Gastroesophageal sphincter (tissue), 4 donors: Measurements from ENCODE around the gene TTC13. TPM values are rescaled to one million over a fixed set of nuclear protein-coding genes. Genes with fewer than 3 reads are reported as not detected.

ENCODE experiments used
- ATAC-seq: fragments of 150-250 bp; one replicate; pipeline ENCODE4 v1.9.1; 2016; ENCODE audit warnings: mild to moderate bottlenecking, moderate library complexity
- H3K27ac ChIP-seq, 4 donors: fragments of 200-600 bp; sonication (generic) in 3 of 4; 1 replicate in 3 of 4; 2 replicates in 1 of 4; pipeline ENCODE4 v1.5.1; 2016 to 2019
- H3K27me3 ChIP-seq: fragments of 200-600 bp; sonication (generic); one replicate; pipeline ENCODE4 v1.5.1; 2019
- H3K36me3 ChIP-seq, 2 donors: fragments of 200-600 bp; sonication (generic); one replicate each; pipeline ENCODE4 v1.5.1; 2019; ENCODE audit warnings: control low read depth in 1 of 2
- H3K4me1 ChIP-seq, 3 donors: fragments of 200-600 bp; sonication (generic); 1 replicate in 2 of 3; 2 replicates in 1 of 3; pipeline ENCODE4 v1.5.1; 2016 to 2019; ENCODE audit warnings: control low read depth in 2 of 3
- H3K4me3 ChIP-seq, 2 donors: fragments of 200-600 bp; sonication (generic); one replicate each; pipeline ENCODE4 v1.5.1; 2019; ENCODE audit warnings: mild to moderate bottlenecking in 1 of 2, moderate library complexity in 1 of 2
- H3K9me3 ChIP-seq, 3 donors: fragments of 200-600 bp; sonication (generic); one replicate each; pipeline ENCODE4 v1.5.1; 2017 to 2019; ENCODE audit warnings: control low read depth in 2 of 3
- EP300 ChIP-seq: sonication (generic); formaldehyde crosslinking; IDR thresholded peaks from one replicate; pipeline ENCODE4 v1.6.1; 2017; ENCODE audit warnings: antibody characterized with exemption, mild to moderate bottlenecking
- POLR2A ChIP-seq, 2 donors: fragments of 450-650 bp; IDR thresholded peaks; one replicate each; pipeline ENCODE4 v1.6.1; 2017; ENCODE audit warnings: antibody characterized with exemption in 2 of 2, mild to moderate bottlenecking in 2 of 2, moderate library complexity in 1 of 2
- POLR2AphosphoS5 ChIP-seq: sonication (generic); formaldehyde crosslinking; IDR thresholded peaks from one replicate; pipeline ENCODE4 v1.6.1; 2017; ENCODE audit warnings: antibody characterized with exemption
- WGBS, 2 donors: methylation state at CpG; one replicate each; pipeline ENCODE4 v1.1.5; 2018; ENCODE audit warnings: low coverage in 1 of 2; 5-methylcytosine and 5-hydroxymethylcytosine counted together
- total RNA-seq, 4 donors: library from RNA; depleted of rRNA; stranded (reverse); fragments of >200 nt; gene quantifications; one replicate each; pipeline ENCODE4 v1.1.0, GENCODE V29; 2016
- TF ChIP-seq, protein P1 (sequence below), 4 experiments: fragments of 200-600 bp in 2 of 4; fragments of 450-650 bp in 2 of 4; sonication (generic) in 1 of 4; IDR thresholded peaks; one replicate each; pipeline ENCODE4 v1.5.1; 2017 to 2019; ENCODE audit warnings: antibody characterized with exemption in 4 of 4, mild to moderate bottlenecking in 2 of 4, moderate library complexity in 2 of 4

The TTC13 gene
- total RNA-seq, 4 donors from 2014 or later = 9.6 to 24.4 (median 13.7) TPM

DNA sequence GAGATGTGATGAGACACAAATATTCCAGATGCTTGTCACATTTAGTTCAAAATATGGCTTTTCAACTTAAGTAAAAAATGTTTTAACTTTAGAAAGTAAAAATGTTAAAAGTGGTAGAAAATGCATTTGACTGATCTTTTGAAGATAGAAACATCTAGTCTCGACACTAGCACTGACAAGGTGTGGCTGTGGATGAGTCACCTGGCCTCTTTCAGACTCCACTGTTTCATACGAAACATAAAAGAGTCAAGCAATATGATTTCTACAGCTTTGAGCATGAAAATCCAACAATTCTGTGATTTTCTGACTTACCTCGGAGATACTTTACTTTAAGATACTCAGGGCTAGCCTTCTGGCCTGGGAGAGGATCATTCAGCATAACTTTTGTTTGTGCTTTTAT, 47.7 kb downstream of the TTC13 start:
- WGBS, 2 donors = 82 to 95% methylated on average over 3 of the region's 3 CpGs

DNA sequence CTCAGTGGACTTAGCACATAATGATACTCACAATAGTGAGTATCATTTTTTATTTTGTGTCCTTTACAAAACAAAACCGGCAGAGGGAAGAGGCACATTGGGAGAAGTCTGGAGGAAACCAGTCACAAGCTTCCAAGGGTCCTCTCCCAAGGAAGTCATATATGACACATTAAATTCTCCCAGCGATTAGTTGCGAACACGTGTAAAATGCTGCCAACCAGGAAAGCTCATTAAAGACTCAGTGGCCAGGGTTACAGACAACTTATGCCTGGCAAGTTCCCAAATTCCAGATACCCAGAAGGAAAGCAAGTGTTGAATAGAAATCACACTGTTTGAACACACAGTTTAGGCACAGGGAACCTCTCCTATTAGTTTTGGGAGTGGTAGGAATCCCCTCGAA, 52.5 kb downstream of the TTC13 start:
- H3K27ac ChIP-seq = no peak overlapping the region
- H3K4me3 ChIP-seq = no peak overlapping the region
- H3K36me3 ChIP-seq = peaks cover 0 to 90% of the 10 kb centered on the region in 2 donors
- no peaks in the 10 kb centered on the region for H3K4me1 ChIP-seq
- ATAC-seq = no peak
- no peak for TF ChIP-seq EP300
- TF ChIP-seq, protein P1, sequence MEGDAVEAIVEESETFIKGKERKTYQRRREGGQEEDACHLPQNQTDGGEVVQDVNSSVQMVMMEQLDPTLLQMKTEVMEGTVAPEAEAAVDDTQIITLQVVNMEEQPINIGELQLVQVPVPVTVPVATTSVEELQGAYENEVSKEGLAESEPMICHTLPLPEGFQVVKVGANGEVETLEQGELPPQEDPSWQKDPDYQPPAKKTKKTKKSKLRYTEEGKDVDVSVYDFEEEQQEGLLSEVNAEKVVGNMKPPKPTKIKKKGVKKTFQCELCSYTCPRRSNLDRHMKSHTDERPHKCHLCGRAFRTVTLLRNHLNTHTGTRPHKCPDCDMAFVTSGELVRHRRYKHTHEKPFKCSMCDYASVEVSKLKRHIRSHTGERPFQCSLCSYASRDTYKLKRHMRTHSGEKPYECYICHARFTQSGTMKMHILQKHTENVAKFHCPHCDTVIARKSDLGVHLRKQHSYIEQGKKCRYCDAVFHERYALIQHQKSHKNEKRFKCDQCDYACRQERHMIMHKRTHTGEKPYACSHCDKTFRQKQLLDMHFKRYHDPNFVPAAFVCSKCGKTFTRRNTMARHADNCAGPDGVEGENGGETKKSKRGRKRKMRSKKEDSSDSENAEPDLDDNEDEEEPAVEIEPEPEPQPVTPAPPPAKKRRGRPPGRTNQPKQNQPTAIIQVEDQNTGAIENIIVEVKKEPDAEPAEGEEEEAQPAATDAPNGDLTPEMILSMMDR (IDR thresholded peaks at IDR 0.05) = no peak
- no peak for TF ChIP-seq POLR2AphosphoS5
- TF ChIP-seq POLR2A (IDR thresholded peaks at IDR 0.05) = no peak
- H3K27me3 ChIP-seq = no peaks in the 10 kb centered on the region
- H3K9me3 ChIP-seq = no peaks in the 10 kb centered on the region
- WGBS, 2 donors = 80% methylated on average over 5 of the region's 5 CpGs; no CpG with 5 or more reads in 1 of the 2 donors

More for the DNA sequence above, 47.7 kb downstream of the TTC13 start:
- H3K4me3 ChIP-seq = no peak overlapping the region
- H3K4me1 ChIP-seq = no peaks in the 10 kb centered on the region
- H3K36me3 ChIP-seq = peaks cover 2 to 83% of the 10 kb centered on the region in 2 donors
- no peak for TF ChIP-seq EP300
- TF ChIP-seq, protein P1 (IDR thresholded peaks at IDR 0.05) = no peak
- TF ChIP-seq POLR2A (IDR thresholded peaks at IDR 0.05) = no peak
- no peak for TF ChIP-seq POLR2AphosphoS5
- no peaks in the 10 kb centered on the region for H3K27me3 ChIP-seq
- no peak overlapping the region for H3K27ac ChIP-seq
- no peaks in the 10 kb centered on the region for H3K9me3 ChIP-seq
- ATAC-seq = no peak

DNA sequence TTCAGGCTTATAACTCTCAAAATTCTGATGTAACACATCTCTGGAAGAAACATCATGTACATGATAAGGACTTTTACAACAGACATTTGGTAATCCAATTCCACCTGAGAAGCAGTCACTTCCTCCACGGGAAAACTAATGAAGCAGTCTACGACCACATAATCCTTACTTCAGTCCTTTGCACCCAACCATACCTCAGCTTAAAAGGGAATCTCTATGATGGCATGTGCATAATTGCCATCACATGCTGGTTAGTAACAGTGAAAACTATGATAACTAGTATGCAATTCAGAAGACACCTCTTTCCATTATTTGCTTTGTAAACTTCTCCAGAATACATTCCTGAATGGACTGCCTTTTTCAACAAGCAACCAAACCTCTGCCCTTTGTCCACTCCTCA, 53.1 kb downstream of the TTC13 start:
- 80 to 100% methylated on average over 2 of the region's 2 CpGs for WGBS, 2 donors
- Histone ChIP-seq H3K4me3 (no peak overlapping the region), H3K9me3 (no peaks in the 10 kb centered on the region), H3K4me1 (no peaks in the 10 kb centered on the region), H3K36me3 (peaks cover 0 to 86% of the 10 kb centered on the region in 2 donors), H3K27me3 (no peaks in the 10 kb centered on the region), H3K27ac (no peak overlapping the region)
- no peak for ATAC-seq
- no peak for TF ChIP-seq POLR2A (IDR thresholded peaks at IDR 0.05)
- TF ChIP-seq POLR2AphosphoS5 = no peak
- TF ChIP-seq EP300 = no peak
- TF ChIP-seq, protein P1 (IDR thresholded peaks at IDR 0.05) = no peak

DNA sequence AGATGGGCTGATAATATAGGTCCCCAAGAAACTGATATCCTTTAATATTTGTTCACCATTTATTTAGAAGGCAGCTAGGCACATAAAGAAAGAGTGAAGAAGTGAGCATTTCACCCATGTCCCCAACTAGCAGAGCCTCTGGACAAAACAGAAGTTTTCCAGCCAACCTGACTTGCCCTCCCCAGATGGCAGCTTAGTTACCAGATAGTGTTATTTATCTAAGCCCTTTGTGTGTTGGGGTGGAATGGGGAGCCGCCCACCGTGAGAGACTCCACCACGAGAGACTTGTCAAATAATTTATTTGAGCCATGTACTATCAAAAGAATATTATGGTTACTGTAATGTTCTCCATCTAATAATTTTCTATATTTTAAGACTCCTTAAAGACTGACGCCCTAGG, 55.5 kb downstream of the TTC13 start:
- Histone ChIP-seq H3K9me3 (no peaks in the 10 kb centered on the region), H3K4me1 (no peaks in the 10 kb centered on the region), H3K27ac (no peak overlapping the region), H3K36me3 (peaks cover 0 to 86% of the 10 kb centered on the region in 2 donors), H3K4me3 (no peak overlapping the region), H3K27me3 (no peaks in the 10 kb centered on the region)
- TF ChIP-seq POLR2A (IDR thresholded peaks at IDR 0.05) = no peak
- TF ChIP-seq EP300 = no peak
- TF ChIP-seq, protein P1 (IDR thresholded peaks at IDR 0.05) = no peak
- TF ChIP-seq POLR2AphosphoS5 = no peak
- ATAC-seq = no peak
- WGBS, 2 donors = 89 to 100% methylated on average over 1 to 4 of the region's 4 CpGs

DNA sequence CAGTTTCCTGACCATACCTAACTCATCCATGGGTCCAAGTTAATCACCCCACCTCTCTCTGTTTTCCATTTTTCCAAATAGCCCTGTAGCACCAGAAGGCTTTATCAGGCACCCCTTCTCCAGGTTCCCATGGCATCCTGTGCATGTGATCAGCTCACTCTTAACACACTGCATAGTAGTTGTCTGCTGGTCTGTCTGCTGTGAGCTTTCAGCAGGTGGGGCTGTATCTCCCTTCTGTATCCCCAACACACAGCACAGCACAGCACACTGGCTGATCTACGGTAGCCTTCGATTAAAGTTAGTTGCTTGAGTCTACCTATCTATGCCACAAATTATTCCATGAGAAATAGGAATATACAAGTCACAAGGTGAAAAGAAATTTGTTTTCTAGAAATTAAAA, 56.0 kb downstream of the TTC13 start:
- 100% methylated on average over 2 of the region's 2 CpGs for WGBS, 2 donors
- Histone ChIP-seq H3K4me1 (no peaks in the 10 kb centered on the region), H3K36me3 (peaks cover 0 to 80% of the 10 kb centered on the region in 2 donors), H3K27ac (no peak overlapping the region), H3K9me3 (no peaks in the 10 kb centered on the region), H3K4me3 (no peak overlapping the region), H3K27me3 (no peaks in the 10 kb centered on the region)
- ATAC-seq = no peak
- no peak for TF ChIP-seq POLR2AphosphoS5
- no peak for TF ChIP-seq EP300
- TF ChIP-seq, protein P1 (IDR thresholded peaks at IDR 0.05) = no peak
- no peak for TF ChIP-seq POLR2A (IDR thresholded peaks at IDR 0.05)
